Endothelial cell of umbilical vein (primary cell): ENCODE measurements around the gene SLC35E4.

Experiments
- EZH2 ChIP-seq: IDR thresholded peaks from 2 replicates; pipeline ENCODE4 v1.6.1; 2012; ENCODE audit warnings: borderline replicate concordance, low read depth, mild to moderate bottlenecking, moderate library complexity, low read length, inconsistent platforms; ENCODE audit not compliant: severe bottlenecking
- FOS ChIP-seq: IDR thresholded peaks from 2 replicates; pipeline ENCODE4 v1.6.1; 2011; ENCODE audit warnings: mild to moderate bottlenecking, low read length, moderate library complexity, borderline replicate concordance; ENCODE audit not compliant: insufficient read depth
- MYC ChIP-seq: IDR thresholded peaks from one replicate; pipeline ENCODE4 v1.6.1; 2011; ENCODE audit warnings: mild to moderate bottlenecking, low read depth, low read length
- POLR2A ChIP-seq: IDR thresholded peaks from 2 replicates; pipeline ENCODE4 v1.6.1; 2012; ENCODE audit warnings: low read depth, mild to moderate bottlenecking, control low read depth, low read length
- POLR2AphosphoS5 ChIP-seq: IDR thresholded peaks from 2 replicates; pipeline ENCODE4 v1.6.1; 2012; ENCODE audit warnings: low read depth, mild to moderate bottlenecking, control low read depth, low read length, moderate library complexity; ENCODE audit not compliant: insufficient read depth
- TF ChIP-seq, protein P1 (sequence below), 2 donors: IDR thresholded peaks; 1 replicate in 1 of 2; 2 replicates in 1 of 2; pipeline ENCODE4 v1.5.1; 2011; ENCODE audit warnings: low read length in 2 of 2, mild to moderate bottlenecking in 2 of 2, moderate library complexity in 2 of 2, control low read depth in 1 of 2, inconsistent platforms in 1 of 2, low read depth in 1 of 2; ENCODE audit not compliant: insufficient read depth in 1 of 2; ENCODE audit errors: extremely low read depth in 1 of 2

- TF ChIP-seq, protein P1, sequence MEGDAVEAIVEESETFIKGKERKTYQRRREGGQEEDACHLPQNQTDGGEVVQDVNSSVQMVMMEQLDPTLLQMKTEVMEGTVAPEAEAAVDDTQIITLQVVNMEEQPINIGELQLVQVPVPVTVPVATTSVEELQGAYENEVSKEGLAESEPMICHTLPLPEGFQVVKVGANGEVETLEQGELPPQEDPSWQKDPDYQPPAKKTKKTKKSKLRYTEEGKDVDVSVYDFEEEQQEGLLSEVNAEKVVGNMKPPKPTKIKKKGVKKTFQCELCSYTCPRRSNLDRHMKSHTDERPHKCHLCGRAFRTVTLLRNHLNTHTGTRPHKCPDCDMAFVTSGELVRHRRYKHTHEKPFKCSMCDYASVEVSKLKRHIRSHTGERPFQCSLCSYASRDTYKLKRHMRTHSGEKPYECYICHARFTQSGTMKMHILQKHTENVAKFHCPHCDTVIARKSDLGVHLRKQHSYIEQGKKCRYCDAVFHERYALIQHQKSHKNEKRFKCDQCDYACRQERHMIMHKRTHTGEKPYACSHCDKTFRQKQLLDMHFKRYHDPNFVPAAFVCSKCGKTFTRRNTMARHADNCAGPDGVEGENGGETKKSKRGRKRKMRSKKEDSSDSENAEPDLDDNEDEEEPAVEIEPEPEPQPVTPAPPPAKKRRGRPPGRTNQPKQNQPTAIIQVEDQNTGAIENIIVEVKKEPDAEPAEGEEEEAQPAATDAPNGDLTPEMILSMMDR (IDR thresholded peaks at IDR 0.05; ENCODE audit: extremely low read depth in 1 of 2, insufficient read depth in 1 of 2, low read depth in 1 of 2, low read length in 2 of 2) = no peak
- TF ChIP-seq MYC (no peak), POLR2A (no peak), EZH2 (no peak), POLR2AphosphoS5 (no peak), FOS (no peak)
Observed at GRCh38 chr22:30689622-30690021, 54.0 kb downstream of the SLC35E4 start.
